Tibial nerve (tissue), 4 donors: ENCODE measurements around the gene MED23. TPM values are rescaled to one million over a fixed set of nuclear protein-coding genes. Genes with fewer than 3 reads are reported as not detected.

ENCODE experiments used
- DNase-seq, 2 donors: peaks; one replicate each; pipeline ENCODE4 v3.0.0-alpha.2; 2019; ENCODE audit warnings: low spot score in 2 of 2
- H3K27ac ChIP-seq, 4 donors: fragments of 200-600 bp; sonication (generic) in 3 of 4; one replicate each; pipeline ENCODE4 v1.5.1; 2017 to 2019; ENCODE audit warnings: mild to moderate bottlenecking in 1 of 4
- H3K27me3 ChIP-seq, 2 donors: fragments of 200-600 bp; sonication (generic) in 1 of 2; one replicate each; pipeline versions ENCODE4 v1.5.1 to v1.6.0; 2017 to 2019
- H3K36me3 ChIP-seq, 3 donors: fragments of 200-600 bp; sonication (generic); one replicate each; pipeline ENCODE4 v1.5.1; 2018 to 2019
- H3K4me1 ChIP-seq, 4 donors: fragments of 200-600 bp; sonication (generic) in 3 of 4; one replicate each; pipeline ENCODE4 v1.5.1; 2017 to 2019
- H3K4me3 ChIP-seq, 4 donors: fragments of 200-600 bp; sonication (generic) in 3 of 4; one replicate each; pipeline ENCODE4 v1.5.1; 2017 to 2019; ENCODE audit warnings: mild to moderate bottlenecking in 1 of 4, moderate library complexity in 1 of 4
- H3K9me3 ChIP-seq, 4 donors: fragments of 200-600 bp; sonication (generic) in 3 of 4; one replicate each; pipeline ENCODE4 v1.5.1; 2017 to 2019
- CTCF ChIP-seq, 5 experiments: fragments of 200-600 bp in 3 of 5; fragments of 450-650 bp in 2 of 5; sonication (generic) in 3 of 5; IDR thresholded peaks; one replicate each; pipeline ENCODE4 v1.5.1; 2016 to 2019; ENCODE audit warnings: antibody characterized with exemption in 5 of 5, mild to moderate bottlenecking in 3 of 5, moderate library complexity in 2 of 5
- EP300 ChIP-seq, 2 donors: sonication (generic); formaldehyde crosslinking; IDR thresholded peaks; one replicate each; pipeline ENCODE4 v1.6.1; 2017; ENCODE audit warnings: antibody characterized with exemption in 2 of 2, mild to moderate bottlenecking in 1 of 2
- POLR2A ChIP-seq, 2 donors: fragments of 450-650 bp; IDR thresholded peaks; one replicate each; pipeline ENCODE4 v1.6.1; 2017; ENCODE audit warnings: antibody characterized with exemption in 2 of 2, mild to moderate bottlenecking in 2 of 2, moderate library complexity in 2 of 2
- WGBS, 2 donors: methylation state at CpG; one replicate each; pipeline ENCODE4 v1.1.5; 2018; 5-methylcytosine and 5-hydroxymethylcytosine counted together
- total RNA-seq, 4 donors: library from RNA; depleted of rRNA; stranded (reverse); fragments of >200 nt; gene quantifications; one replicate each; pipeline ENCODE4 v1.1.0, GENCODE V29; 2016

MED23 gene
- total RNA-seq, 4 donors from 2014 or later: 27.3 to 36.5 (median 29.0) TPM

GRCh38 chr6:131658287-131658686, 30.2 kb upstream of the MED23 start:
- no peaks in the 10 kb centered on the region for H3K9me3 ChIP-seq
- no peak for TF ChIP-seq POLR2A (IDR thresholded peaks at IDR 0.05)
- TF ChIP-seq CTCF (IDR thresholded peaks at IDR 0.05): no peak
- TF ChIP-seq EP300 (IDR thresholded peaks at IDR 0.05): no peak

GRCh38 chr6:131657630-131658111, 29.6 kb upstream of the MED23 start:
- WGBS, 2 donors: 80 to 85% methylated on average over 6 of the region's 6 CpGs
- Histone ChIP-seq H3K4me3 (no peak overlapping the region), H3K27me3 (no peaks in the 10 kb centered on the region), H3K36me3 (no peaks in the 10 kb centered on the region), H3K4me1 (no peaks in the 10 kb centered on the region), H3K9me3 (no peaks in the 10 kb centered on the region), H3K27ac (no peak overlapping the region)
- no peak for TF ChIP-seq CTCF (IDR thresholded peaks at IDR 0.05)
- no peak for TF ChIP-seq POLR2A (IDR thresholded peaks at IDR 0.05)
- no peak for TF ChIP-seq EP300 (IDR thresholded peaks at IDR 0.05)
- DNase-seq: no peak

More at GRCh38 chr6:131658287-131658686, 30.2 kb upstream of the MED23 start:
- Histone ChIP-seq H3K4me1 (no peaks in the 10 kb centered on the region), H3K36me3 (no peaks in the 10 kb centered on the region), H3K4me3 (no peak overlapping the region), H3K27ac (no peak overlapping the region), H3K27me3 (no peaks in the 10 kb centered on the region)
- DNase-seq: no peak
- 92 to 95% methylated on average over 3 of the region's 3 CpGs for WGBS, 2 donors

DNA sequence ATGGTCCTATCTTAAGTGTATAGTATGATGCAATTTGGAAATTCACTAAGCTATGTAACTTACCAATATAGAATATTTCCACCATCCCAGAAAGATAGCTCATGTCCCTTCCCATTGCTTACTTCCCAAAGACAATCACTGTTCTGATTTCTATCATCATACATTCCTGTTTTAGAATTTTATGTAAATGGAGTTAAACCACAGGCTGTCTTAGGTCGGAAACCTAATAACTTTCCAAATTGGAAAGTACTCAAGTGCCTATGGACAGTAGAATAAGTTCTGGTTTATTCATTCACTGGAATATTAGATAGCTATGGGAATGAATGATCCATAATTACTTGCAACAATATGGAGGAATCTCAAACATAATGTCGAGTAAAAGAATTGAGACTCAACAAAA, 29.2 kb upstream of the MED23 start:
- Histone ChIP-seq H3K27me3 (no peaks in the 10 kb centered on the region), H3K27ac (no peak overlapping the region), H3K36me3 (no peaks in the 10 kb centered on the region), H3K4me1 (no peaks in the 10 kb centered on the region), H3K4me3 (no peak overlapping the region), H3K9me3 (no peaks in the 10 kb centered on the region)
- DNase-seq: no peak
- no peak for TF ChIP-seq EP300 (IDR thresholded peaks at IDR 0.05)
- no peak for TF ChIP-seq POLR2A (IDR thresholded peaks at IDR 0.05)
- TF ChIP-seq CTCF (IDR thresholded peaks at IDR 0.05): no peak
- 83 to 87% methylated on average over 2 of the region's 2 CpGs for WGBS, 2 donors

GRCh38 chr6:131656667-131657066, 28.6 kb upstream of the MED23 start:
- no peak for TF ChIP-seq EP300 (IDR thresholded peaks at IDR 0.05)
- no peak for TF ChIP-seq POLR2A (IDR thresholded peaks at IDR 0.05)
- no peak for TF ChIP-seq CTCF (IDR thresholded peaks at IDR 0.05)
- Histone ChIP-seq H3K4me1 (no peaks in the 10 kb centered on the region), H3K27me3 (no peaks in the 10 kb centered on the region), H3K36me3 (no peaks in the 10 kb centered on the region), H3K4me3 (no peak overlapping the region), H3K27ac (no peak overlapping the region), H3K9me3 (no peaks in the 10 kb centered on the region)
- WGBS, 2 donors: 84 to 92% methylated on average over 3 of the region's 3 CpGs
- no peak for DNase-seq

DNA sequence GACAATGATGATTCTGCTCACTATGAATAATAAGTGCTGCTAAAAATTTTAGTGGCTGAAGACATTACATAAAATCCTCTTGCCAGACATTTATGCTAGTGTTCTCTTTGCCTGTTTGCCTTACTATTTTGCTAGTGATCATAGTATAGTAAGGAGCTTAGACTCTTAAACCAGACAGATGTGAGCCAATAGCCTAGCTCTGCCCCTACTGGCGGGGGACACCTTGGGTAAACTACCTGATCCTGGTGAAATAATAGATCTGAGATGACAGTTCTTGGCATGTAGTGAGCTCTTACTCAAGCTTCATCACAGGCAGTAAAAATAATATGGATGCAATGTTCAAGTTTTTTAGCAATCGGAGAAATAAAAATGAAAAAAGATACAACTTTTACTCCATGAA, 27.9 kb upstream of the MED23 start:
- no peak for TF ChIP-seq EP300 (IDR thresholded peaks at IDR 0.05)
- no peak for TF ChIP-seq POLR2A (IDR thresholded peaks at IDR 0.05)
- WGBS, 2 donors: 95 to 98% methylated on average over 2 of the region's 2 CpGs
- DNase-seq: no peak
- no peaks in the 10 kb centered on the region for H3K9me3 ChIP-seq
- no peaks in the 10 kb centered on the region for H3K4me1 ChIP-seq
- no peak overlapping the region for H3K27ac ChIP-seq
- no peak overlapping the region for H3K4me3 ChIP-seq
- H3K27me3 ChIP-seq: no peaks in the 10 kb centered on the region
- no peaks in the 10 kb centered on the region for H3K36me3 ChIP-seq

- DNase-seq: no peak
- no peak overlapping the region for H3K4me3 ChIP-seq
- no peaks in the 10 kb centered on the region for H3K4me1 ChIP-seq
- TF ChIP-seq EP300 (IDR thresholded peaks at IDR 0.05) (no peak), CTCF (IDR thresholded peaks at IDR 0.05) (no peak), POLR2A (IDR thresholded peaks at IDR 0.05) (no peak)
- WGBS, 2 donors: 88 to 92% methylated on average over 3 of the region's 3 CpGs
- H3K36me3 ChIP-seq: peaks cover 0 to 2% (median 0%) of the 10 kb centered on the region in 3 donors
- no peak overlapping the region for H3K27ac ChIP-seq
- H3K27me3 ChIP-seq: no peaks in the 10 kb centered on the region
- H3K9me3 ChIP-seq: no peaks in the 10 kb centered on the region
Measured at GRCh38 chr6:131655387-131655786, 27.3 kb upstream of the MED23 start.
